Neural cell (in vitro differentiated cells): ENCODE measurements around the gene TMA7B.
"Not testable (repeated sequence)": the region's sequence is repeated elsewhere in the genome, so short reads cannot be mapped to it uniquely, and the experiment has no call there.

ENCODE experiments used
- POLR2AphosphoS5 ChIP-seq: IDR thresholded peaks from 2 replicates; pipeline ENCODE4 v1.6.1; 2012
- TF ChIP-seq, protein P1 (sequence below): fragments of 450-650 bp; IDR thresholded peaks from 2 replicates; pipeline ENCODE4 v1.5.1; 2014; ENCODE audit warnings: antibody characterized with exemption, mild to moderate bottlenecking, moderate library complexity; ENCODE audit not compliant: poor library complexity, severe bottlenecking

DNA sequence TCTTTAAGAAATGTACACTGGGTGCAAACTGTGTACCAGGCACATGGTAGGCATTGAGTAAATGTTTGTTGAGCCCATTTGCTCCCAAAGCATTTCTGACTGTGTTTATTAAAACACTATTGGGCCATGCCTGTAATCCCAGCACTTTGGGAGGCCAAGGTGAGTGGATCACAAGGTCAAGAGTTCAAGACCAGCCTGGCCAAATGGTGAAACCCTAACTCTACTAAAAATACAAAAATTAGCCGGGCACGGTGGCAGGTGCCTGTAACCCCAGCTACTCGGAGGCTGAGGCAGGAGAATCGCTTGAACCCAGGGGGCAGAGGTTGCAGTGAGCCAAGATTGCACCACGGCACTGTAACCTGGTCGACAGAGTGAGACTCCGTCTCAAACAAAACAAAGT, 32.7 kb downstream of the TMA7B start:
- not testable (repeated sequence) for TF ChIP-seq POLR2AphosphoS5
- TF ChIP-seq, protein P1, sequence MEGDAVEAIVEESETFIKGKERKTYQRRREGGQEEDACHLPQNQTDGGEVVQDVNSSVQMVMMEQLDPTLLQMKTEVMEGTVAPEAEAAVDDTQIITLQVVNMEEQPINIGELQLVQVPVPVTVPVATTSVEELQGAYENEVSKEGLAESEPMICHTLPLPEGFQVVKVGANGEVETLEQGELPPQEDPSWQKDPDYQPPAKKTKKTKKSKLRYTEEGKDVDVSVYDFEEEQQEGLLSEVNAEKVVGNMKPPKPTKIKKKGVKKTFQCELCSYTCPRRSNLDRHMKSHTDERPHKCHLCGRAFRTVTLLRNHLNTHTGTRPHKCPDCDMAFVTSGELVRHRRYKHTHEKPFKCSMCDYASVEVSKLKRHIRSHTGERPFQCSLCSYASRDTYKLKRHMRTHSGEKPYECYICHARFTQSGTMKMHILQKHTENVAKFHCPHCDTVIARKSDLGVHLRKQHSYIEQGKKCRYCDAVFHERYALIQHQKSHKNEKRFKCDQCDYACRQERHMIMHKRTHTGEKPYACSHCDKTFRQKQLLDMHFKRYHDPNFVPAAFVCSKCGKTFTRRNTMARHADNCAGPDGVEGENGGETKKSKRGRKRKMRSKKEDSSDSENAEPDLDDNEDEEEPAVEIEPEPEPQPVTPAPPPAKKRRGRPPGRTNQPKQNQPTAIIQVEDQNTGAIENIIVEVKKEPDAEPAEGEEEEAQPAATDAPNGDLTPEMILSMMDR = not testable (repeated sequence)
